Coronary artery (tissue), 2 donors: ENCODE results near the gene CCDC200.

Experiments
- DNase-seq: peaks from one replicate; pipeline ENCODE4 v3.0.0-alpha.2; 2017; ENCODE audit warnings: low spot score
- H3K27ac ChIP-seq, 2 donors: fragments of 200-600 bp; sonication (generic); one replicate each; pipeline ENCODE4 v1.5.1; 2016 to 2019
- H3K4me3 ChIP-seq: fragments of 200-600 bp; sonication (generic); 2 replicates; pipeline ENCODE4 v1.5.1; 2016; ENCODE audit warnings: mild to moderate bottlenecking, moderate library complexity
- TF ChIP-seq, protein P1 (sequence below): fragments of 200-600 bp; sonication (generic); IDR thresholded peaks from one replicate; pipeline ENCODE4 v1.5.1; 2019; ENCODE audit warnings: antibody characterized with exemption

The CCDC200 gene

DNA sequence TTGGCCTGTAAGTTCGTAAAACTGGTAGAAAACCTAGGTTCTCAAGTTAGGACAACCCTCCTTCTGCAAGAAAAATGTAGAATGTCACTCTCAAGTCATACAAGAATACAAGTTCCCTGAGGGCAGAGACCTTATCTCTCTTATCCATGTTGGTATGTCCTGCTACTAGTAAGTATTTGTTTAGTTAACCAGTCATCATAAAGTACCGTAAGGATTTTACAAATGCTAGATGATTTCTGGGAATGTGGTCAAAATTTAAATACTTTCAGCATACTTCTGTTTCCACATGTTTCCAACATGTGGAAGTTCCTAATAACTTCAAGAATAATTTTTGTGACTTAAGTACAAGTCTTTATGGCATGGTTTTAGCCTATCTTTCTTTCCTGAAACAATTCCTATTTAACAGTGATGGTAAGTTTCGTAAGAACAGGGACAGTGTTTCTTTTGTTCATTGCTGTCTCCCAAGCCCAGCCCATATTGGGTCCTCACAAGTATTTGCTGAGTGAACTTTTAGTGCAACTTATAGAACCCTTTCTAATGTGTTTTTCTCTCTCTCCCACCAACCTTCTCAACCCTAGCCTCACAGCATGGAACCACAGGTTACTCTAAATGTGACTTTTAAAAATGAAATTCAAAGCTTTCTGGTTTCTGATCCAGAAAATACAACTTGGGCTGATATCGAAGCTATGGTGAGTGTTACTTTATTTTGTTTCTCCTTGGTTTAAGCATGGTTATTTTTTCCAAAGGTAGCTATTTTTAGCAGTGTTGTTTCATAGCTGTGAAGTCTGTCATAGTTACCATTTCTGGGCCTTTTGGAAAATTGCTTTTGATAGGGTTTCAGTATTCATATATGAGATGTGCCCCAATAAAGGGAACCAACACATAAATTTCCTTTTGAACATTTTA, 53.0 kb downstream of the CCDC200 start:
- Histone ChIP-seq H3K27ac (peak overlapping the region; percentile 69 to 74), H3K4me3 (peak overlapping the region; percentile 21)
- TF ChIP-seq, protein P1, sequence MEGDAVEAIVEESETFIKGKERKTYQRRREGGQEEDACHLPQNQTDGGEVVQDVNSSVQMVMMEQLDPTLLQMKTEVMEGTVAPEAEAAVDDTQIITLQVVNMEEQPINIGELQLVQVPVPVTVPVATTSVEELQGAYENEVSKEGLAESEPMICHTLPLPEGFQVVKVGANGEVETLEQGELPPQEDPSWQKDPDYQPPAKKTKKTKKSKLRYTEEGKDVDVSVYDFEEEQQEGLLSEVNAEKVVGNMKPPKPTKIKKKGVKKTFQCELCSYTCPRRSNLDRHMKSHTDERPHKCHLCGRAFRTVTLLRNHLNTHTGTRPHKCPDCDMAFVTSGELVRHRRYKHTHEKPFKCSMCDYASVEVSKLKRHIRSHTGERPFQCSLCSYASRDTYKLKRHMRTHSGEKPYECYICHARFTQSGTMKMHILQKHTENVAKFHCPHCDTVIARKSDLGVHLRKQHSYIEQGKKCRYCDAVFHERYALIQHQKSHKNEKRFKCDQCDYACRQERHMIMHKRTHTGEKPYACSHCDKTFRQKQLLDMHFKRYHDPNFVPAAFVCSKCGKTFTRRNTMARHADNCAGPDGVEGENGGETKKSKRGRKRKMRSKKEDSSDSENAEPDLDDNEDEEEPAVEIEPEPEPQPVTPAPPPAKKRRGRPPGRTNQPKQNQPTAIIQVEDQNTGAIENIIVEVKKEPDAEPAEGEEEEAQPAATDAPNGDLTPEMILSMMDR: no peak
- no peak for DNase-seq

- TF ChIP-seq, protein P1: no peak
- DNase-seq: peak; percentile 72
- peak overlapping the region; percentile 89 for H3K4me3 ChIP-seq
- peak overlapping the region; percentile 98 to 99 for H3K27ac ChIP-seq
These were observed 56.6 kb downstream of the CCDC200 start for GRCh38 chr17:43171586-43172487.
